HFF-Myc (cell line): Measurements from ENCODE around the gene GPR153.

Experiments
- DNase-seq: peaks from one replicate; pipeline ENCODE4 v3.0.0-alpha.2; 2011; ENCODE audit warnings: low read depth; ENCODE audit errors: extremely low read depth
- H3K4me3 ChIP-seq: replicated peaks from 2 replicates; pipeline ENCODE4 v1.5.1; 2011; ENCODE audit warnings: low read depth, mild to moderate bottlenecking, control low read depth, low read length
- TF ChIP-seq, protein P1 (sequence below): IDR thresholded peaks from 2 replicates; pipeline ENCODE4 v1.5.1; 2012; ENCODE audit warnings: mild to moderate bottlenecking, low read depth, low read length, control low read depth; ENCODE audit errors: missing control alignments

Gene GPR153

GRCh38 chr1:6262555-6263420 is 1.9 kb upstream of the GPR153 start:
- DNase-seq, result peak; percentile 57
- no peak overlapping the region for H3K4me3 ChIP-seq
- TF ChIP-seq, protein P1, sequence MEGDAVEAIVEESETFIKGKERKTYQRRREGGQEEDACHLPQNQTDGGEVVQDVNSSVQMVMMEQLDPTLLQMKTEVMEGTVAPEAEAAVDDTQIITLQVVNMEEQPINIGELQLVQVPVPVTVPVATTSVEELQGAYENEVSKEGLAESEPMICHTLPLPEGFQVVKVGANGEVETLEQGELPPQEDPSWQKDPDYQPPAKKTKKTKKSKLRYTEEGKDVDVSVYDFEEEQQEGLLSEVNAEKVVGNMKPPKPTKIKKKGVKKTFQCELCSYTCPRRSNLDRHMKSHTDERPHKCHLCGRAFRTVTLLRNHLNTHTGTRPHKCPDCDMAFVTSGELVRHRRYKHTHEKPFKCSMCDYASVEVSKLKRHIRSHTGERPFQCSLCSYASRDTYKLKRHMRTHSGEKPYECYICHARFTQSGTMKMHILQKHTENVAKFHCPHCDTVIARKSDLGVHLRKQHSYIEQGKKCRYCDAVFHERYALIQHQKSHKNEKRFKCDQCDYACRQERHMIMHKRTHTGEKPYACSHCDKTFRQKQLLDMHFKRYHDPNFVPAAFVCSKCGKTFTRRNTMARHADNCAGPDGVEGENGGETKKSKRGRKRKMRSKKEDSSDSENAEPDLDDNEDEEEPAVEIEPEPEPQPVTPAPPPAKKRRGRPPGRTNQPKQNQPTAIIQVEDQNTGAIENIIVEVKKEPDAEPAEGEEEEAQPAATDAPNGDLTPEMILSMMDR, result no peak

DNA sequence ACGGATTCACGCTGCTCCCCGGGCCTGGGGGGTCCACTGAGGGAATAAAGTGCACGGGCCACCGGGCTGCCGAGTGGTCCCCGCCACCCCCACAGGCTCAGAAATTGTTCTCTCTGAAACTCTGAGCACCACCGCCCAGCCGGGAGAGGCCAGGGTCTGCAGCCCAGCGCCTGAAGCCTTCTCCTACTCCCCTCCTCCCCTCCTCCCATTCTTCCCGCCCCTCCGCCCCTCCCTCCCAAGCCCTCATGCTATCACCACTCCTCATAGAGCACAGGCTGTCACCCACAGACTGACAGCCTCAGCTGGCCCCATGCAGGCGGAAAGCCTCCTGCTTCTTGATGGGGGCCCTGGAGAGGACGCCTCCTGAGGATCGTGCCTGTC is 707 bp upstream of the GPR153 start:
- H3K4me3 ChIP-seq, result peak overlapping the region; percentile 41
- TF ChIP-seq, protein P1, result no peak
- DNase-seq, result no peak

DNA sequence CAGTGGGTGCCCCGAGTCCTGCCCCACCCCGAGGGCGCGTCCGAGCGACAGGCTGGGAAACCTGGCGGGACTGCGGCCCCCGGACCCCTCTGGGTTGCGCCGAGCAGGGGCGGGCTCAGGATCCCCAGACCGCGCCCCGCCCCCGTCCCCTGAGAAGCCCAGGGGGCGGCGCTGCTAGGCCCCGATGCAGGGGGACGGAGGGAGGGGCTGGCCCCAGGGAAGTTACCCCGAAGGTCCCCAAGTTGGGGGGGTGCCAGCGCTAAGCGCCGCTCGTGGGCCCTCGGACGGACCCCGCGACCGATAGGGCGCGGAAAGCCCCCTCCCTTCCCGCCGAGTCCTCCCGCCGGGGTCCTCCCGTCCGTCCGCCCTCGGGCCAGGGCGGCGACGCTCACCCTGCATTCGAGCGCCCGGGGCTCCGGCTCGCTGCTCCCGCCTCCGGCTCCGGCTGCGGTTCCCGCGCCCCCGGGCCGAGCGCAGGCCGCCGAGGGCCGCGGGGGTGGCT is 414 bp downstream of the GPR153 start:
- TF ChIP-seq, protein P1, result no peak
- no peak for DNase-seq
- peak overlapping the region; percentile 58 for H3K4me3 ChIP-seq

- TF ChIP-seq, protein P1, result no peak
- peak overlapping the region; percentile 58 for H3K4me3 ChIP-seq
- no peak for DNase-seq
These were observed 1.2 kb downstream of the GPR153 start for GRCh38 chr1:6259491-6260362.

DNA sequence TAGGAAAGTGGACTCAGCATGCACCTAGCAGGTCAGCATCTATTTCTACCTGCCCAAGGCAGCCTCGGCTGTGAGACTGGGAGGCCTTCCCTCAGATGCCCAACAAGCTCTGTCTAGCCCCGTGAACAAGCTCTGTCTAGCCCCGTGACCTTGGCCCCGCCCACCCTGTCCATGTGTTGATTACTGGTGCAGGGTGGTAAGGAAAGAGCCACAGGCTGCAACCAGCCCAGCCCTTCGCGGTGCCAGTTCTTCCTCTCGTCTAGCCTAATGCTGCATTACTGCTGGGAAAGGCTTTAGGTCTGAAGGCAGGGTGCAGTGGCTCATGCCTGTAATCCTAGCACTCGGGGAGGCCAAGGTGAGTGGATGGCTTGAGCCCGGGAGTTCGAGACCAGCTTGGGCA is 2.2 kb downstream of the GPR153 start:
- H3K4me3 ChIP-seq, result no peak overlapping the region
- no peak for DNase-seq
- TF ChIP-seq, protein P1, result no peak

GRCh38 chr1:6257541-6258069 is 3.3 kb downstream of the GPR153 start:
- no peak overlapping the region for H3K4me3 ChIP-seq
- DNase-seq, result no peak
- TF ChIP-seq, protein P1, result no peak
